NB4 (cell line): ENCODE data around the gene ADAM23.

Source experiments
- DNase-seq: peaks from one replicate; pipeline ENCODE4 v3.0.0; 2010; ENCODE audit warnings: low read depth
- H3K4me3 ChIP-seq: one replicate; pipeline ENCODE4 v1.5.1; 2011; ENCODE audit warnings: mild to moderate bottlenecking, low read depth, low read length, moderate library complexity
- MYC ChIP-seq: IDR thresholded peaks from 2 replicates; pipeline ENCODE4 v1.6.1; 2011; ENCODE audit warnings: low read depth, low read length
- POLR2A ChIP-seq: IDR thresholded peaks from 2 replicates; pipeline ENCODE4 v1.6.1; 2011; ENCODE audit warnings: mild to moderate bottlenecking; ENCODE audit not compliant: insufficient read length; ENCODE audit errors: extremely low read depth
- TF ChIP-seq, protein P1 (sequence below): IDR thresholded peaks from one replicate; pipeline ENCODE4 v1.5.1; 2012; ENCODE audit warnings: low read depth, low read length
- TF ChIP-seq, protein P2 (sequence below): IDR thresholded peaks from 2 replicates; pipeline ENCODE4 v1.6.1; 2011; ENCODE audit warnings: low read depth, low read length

The ADAM23 gene

DNA sequence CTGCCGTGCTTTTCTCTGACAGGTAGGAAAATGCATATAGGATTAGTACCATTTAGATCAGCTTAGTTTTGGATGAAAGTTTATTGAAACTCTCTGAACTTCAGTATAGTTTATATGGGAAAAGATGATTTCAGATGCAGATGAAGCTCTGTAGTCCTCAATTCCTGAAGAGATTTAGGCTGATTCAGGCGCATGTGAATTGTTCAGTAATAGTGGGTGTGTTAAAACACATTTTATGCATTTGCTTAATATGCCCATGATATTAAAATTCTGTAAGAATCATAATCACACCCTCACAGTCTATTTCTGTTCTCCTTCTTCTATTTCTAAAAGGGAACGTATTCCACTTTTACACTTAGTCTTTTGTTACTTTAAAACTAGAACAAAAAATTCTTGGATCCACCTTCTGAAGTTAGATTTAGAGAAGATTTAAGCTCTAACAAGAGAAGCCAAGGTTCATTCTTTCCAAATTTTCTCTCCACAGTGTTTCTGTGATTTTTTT is 154.4 kb downstream of the ADAM23 start:
- DNase-seq = no peak
- no peak overlapping the region for H3K4me3 ChIP-seq
- TF ChIP-seq, protein P1, sequence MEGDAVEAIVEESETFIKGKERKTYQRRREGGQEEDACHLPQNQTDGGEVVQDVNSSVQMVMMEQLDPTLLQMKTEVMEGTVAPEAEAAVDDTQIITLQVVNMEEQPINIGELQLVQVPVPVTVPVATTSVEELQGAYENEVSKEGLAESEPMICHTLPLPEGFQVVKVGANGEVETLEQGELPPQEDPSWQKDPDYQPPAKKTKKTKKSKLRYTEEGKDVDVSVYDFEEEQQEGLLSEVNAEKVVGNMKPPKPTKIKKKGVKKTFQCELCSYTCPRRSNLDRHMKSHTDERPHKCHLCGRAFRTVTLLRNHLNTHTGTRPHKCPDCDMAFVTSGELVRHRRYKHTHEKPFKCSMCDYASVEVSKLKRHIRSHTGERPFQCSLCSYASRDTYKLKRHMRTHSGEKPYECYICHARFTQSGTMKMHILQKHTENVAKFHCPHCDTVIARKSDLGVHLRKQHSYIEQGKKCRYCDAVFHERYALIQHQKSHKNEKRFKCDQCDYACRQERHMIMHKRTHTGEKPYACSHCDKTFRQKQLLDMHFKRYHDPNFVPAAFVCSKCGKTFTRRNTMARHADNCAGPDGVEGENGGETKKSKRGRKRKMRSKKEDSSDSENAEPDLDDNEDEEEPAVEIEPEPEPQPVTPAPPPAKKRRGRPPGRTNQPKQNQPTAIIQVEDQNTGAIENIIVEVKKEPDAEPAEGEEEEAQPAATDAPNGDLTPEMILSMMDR = no peak
- no peak for TF ChIP-seq MYC

DNA sequence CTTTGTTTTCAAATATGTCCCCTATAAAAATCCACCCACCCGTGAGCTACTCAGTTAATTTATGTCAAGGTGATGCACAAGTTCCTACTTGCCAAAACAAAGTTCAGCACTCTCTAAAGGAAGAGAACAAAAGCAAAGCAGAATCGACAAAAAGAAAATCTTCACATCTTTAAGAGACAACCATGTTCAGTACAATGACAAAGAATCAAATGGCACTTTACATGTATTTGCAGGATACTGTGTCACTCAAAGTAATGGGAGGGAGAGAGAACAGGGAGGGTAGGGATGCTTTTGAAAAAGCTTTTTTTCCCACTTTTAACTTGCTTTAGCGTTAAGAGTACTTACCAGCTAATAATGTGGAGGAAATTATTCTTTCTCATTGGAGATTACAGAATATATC is 159.9 kb downstream of the ADAM23 start:
- no peak for TF ChIP-seq MYC
- no peak for TF ChIP-seq POLR2A
- TF ChIP-seq, protein P1 = no peak
- TF ChIP-seq, protein P2, sequence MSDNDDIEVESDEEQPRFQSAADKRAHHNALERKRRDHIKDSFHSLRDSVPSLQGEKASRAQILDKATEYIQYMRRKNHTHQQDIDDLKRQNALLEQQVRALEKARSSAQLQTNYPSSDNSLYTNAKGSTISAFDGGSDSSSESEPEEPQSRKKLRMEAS = no peak
- no peak for DNase-seq
- H3K4me3 ChIP-seq = no peak overlapping the region

DNA sequence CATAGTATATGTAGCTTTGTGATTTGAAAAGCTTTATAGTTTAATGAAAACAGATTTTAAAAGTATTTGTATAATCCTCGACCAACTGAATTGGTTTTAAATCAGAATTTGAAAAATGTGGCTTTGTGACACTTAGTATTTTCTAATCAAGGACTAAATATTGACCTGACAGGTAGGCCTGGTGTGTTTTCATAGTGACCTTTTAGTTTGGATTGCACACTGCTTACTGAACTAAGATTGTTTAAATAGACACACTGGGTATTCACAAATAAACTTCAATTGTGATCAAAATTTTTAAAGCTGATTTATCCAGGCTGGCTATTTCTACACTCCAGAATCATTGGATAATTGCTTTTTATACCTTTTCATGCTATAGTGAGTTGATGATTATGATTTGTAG is 167.1 kb downstream of the ADAM23 start:
- no peak for DNase-seq
- no peak overlapping the region for H3K4me3 ChIP-seq
- no peak for TF ChIP-seq POLR2A
- TF ChIP-seq, protein P1 = no peak
- TF ChIP-seq MYC = no peak
- TF ChIP-seq, protein P2 = no peak

DNA sequence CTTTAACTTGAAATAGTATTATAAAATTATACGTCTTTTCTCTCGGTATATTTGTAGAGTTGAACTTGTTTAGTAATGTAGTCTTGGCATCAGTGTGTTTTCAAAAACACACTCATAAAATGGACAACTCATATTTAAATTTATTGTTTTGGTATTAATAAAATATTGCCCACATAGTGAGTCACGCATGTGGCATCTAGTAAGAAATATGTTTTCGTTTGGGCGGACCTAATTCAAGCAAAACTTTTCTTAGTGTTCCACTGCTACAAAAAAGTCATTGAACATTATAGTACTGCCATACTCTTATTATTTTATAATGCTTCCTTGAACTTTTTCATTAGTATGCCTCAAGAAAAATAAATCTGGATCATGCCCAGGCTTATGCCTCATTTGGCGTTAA is 167.9 kb downstream of the ADAM23 start:
- H3K4me3 ChIP-seq = no peak overlapping the region
- TF ChIP-seq, protein P2 = no peak
- TF ChIP-seq, protein P1 = no peak
- TF ChIP-seq MYC = no peak
- no peak for TF ChIP-seq POLR2A
- DNase-seq = no peak

DNA sequence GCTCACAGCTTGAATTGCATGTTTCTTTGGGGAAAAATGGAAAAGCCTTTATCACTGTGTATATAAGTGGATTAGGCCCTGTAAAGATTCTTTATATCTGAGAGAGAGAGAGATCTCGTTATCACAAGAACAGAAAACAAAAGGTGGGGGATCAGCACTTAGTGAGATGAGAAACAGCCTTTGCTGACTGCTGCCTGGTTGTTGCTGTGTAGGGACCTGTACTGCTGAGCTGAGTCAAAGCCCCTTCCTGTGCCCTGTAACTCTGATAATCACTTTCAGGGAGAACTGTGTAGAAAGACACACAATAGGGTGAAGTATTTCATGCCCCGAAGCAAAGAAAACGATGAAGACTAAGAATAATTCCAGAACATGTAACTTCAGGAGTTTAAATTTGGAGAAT is 168.4 kb downstream of the ADAM23 start:
- no peak overlapping the region for H3K4me3 ChIP-seq
- TF ChIP-seq, protein P1 = no peak
- no peak for DNase-seq

DNA sequence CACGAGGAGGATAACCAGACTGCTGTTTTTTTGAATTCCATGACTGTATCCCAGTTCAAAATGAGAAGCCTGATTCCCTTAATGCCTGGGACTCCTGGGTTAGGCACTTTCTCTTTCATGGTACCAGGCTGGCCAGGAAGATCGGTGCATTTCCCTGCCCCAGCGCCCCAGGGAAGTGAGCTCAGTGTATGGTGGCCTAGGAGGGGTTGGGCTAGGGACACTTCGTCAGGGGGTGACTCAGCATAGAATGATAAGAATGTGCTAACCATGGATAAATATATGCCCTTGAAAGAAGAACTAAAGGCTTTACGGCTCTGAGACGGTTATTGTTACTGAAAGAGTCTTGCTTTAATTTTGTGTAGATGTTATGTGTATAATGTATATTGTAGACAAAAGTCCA is 171.5 kb downstream of the ADAM23 start:
- H3K4me3 ChIP-seq = no peak overlapping the region
- TF ChIP-seq MYC (no peak), POLR2A (no peak)
- TF ChIP-seq, protein P2 = no peak
- TF ChIP-seq, protein P1 = no peak
- peak; percentile 30 for DNase-seq
